ENCODE data around the gene TMEM263. TPM values are rescaled to one million over a fixed set of nuclear protein-coding genes. Genes with fewer than 3 reads are reported as not detected.

TMEM263 gene
- total and polyA plus RNA-seq, 9 of the 15 experiments (the other 6 are each of a cell fraction or from before 2014, with no cell fraction given): 12.6 to 36.7 (median 24.4) TPM

- TF ChIP-seq, protein P1, sequence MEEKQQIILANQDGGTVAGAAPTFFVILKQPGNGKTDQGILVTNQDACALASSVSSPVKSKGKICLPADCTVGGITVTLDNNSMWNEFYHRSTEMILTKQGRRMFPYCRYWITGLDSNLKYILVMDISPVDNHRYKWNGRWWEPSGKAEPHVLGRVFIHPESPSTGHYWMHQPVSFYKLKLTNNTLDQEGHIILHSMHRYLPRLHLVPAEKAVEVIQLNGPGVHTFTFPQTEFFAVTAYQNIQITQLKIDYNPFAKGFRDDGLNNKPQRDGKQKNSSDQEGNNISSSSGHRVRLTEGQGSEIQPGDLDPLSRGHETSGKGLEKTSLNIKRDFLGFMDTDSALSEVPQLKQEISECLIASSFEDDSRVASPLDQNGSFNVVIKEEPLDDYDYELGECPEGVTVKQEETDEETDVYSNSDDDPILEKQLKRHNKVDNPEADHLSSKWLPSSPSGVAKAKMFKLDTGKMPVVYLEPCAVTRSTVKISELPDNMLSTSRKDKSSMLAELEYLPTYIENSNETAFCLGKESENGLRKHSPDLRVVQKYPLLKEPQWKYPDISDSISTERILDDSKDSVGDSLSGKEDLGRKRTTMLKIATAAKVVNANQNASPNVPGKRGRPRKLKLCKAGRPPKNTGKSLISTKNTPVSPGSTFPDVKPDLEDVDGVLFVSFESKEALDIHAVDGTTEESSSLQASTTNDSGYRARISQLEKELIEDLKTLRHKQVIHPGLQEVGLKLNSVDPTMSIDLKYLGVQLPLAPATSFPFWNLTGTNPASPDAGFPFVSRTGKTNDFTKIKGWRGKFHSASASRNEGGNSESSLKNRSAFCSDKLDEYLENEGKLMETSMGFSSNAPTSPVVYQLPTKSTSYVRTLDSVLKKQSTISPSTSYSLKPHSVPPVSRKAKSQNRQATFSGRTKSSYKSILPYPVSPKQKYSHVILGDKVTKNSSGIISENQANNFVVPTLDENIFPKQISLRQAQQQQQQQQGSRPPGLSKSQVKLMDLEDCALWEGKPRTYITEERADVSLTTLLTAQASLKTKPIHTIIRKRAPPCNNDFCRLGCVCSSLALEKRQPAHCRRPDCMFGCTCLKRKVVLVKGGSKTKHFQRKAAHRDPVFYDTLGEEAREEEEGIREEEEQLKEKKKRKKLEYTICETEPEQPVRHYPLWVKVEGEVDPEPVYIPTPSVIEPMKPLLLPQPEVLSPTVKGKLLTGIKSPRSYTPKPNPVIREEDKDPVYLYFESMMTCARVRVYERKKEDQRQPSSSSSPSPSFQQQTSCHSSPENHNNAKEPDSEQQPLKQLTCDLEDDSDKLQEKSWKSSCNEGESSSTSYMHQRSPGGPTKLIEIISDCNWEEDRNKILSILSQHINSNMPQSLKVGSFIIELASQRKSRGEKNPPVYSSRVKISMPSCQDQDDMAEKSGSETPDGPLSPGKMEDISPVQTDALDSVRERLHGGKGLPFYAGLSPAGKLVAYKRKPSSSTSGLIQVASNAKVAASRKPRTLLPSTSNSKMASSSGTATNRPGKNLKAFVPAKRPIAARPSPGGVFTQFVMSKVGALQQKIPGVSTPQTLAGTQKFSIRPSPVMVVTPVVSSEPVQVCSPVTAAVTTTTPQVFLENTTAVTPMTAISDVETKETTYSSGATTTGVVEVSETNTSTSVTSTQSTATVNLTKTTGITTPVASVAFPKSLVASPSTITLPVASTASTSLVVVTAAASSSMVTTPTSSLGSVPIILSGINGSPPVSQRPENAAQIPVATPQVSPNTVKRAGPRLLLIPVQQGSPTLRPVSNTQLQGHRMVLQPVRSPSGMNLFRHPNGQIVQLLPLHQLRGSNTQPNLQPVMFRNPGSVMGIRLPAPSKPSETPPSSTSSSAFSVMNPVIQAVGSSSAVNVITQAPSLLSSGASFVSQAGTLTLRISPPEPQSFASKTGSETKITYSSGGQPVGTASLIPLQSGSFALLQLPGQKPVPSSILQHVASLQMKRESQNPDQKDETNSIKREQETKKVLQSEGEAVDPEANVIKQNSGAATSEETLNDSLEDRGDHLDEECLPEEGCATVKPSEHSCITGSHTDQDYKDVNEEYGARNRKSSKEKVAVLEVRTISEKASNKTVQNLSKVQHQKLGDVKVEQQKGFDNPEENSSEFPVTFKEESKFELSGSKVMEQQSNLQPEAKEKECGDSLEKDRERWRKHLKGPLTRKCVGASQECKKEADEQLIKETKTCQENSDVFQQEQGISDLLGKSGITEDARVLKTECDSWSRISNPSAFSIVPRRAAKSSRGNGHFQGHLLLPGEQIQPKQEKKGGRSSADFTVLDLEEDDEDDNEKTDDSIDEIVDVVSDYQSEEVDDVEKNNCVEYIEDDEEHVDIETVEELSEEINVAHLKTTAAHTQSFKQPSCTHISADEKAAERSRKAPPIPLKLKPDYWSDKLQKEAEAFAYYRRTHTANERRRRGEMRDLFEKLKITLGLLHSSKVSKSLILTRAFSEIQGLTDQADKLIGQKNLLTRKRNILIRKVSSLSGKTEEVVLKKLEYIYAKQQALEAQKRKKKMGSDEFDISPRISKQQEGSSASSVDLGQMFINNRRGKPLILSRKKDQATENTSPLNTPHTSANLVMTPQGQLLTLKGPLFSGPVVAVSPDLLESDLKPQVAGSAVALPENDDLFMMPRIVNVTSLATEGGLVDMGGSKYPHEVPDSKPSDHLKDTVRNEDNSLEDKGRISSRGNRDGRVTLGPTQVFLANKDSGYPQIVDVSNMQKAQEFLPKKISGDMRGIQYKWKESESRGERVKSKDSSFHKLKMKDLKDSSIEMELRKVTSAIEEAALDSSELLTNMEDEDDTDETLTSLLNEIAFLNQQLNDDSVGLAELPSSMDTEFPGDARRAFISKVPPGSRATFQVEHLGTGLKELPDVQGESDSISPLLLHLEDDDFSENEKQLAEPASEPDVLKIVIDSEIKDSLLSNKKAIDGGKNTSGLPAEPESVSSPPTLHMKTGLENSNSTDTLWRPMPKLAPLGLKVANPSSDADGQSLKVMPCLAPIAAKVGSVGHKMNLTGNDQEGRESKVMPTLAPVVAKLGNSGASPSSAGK (IDR thresholded peaks at IDR 0.05): peak; percentile 96
- TF ChIP-seq ZNF431 (CRISPR knock-in tag; IDR thresholded peaks at IDR 0.05): no peak
- no peak for TF ChIP-seq ARID3B (CRISPR knock-in tag; IDR thresholded peaks at IDR 0.05; ENCODE audit: borderline replicate concordance)
- TF ChIP-seq NR2C1 (IDR thresholded peaks at IDR 0.05): no peak
- TF ChIP-seq NR2C1 (tag; IDR thresholded peaks at IDR 0.05): no peak
- TF ChIP-seq HMGN3 (IDR thresholded peaks at IDR 0.05; ENCODE audit: borderline replicate concordance, extremely low read depth, insufficient read length, low read depth, low read length): no peak
- TF ChIP-seq ESRRA (IDR thresholded peaks at IDR 0.05; ENCODE audit: borderline replicate concordance, low read depth): peak; percentile 65; the same call in 1 of the 2 replicates
- TF ChIP-seq HINFP (tag; conservative IDR thresholded peaks at IDR 0.05; ENCODE audit: low read depth): no peak
- TF ChIP-seq PCBP2 (IDR thresholded peaks at IDR 0.05; ENCODE audit: low read depth, low read length, poor library complexity, severe bottlenecking): no peak
- TF ChIP-seq SMARCA5 (IDR thresholded peaks at IDR 0.05): no peak
- TF ChIP-seq ZNF3 (CRISPR knock-in tag; IDR thresholded peaks at IDR 0.05): no peak
- 0 out of 2 replicates have a peak, but pooled peaks have one; percentile 32 for TF ChIP-seq CC2D1A (IDR thresholded peaks at IDR 0.05)
Measured at GRCh38 chr12:106954462-106955376, 988 bp upstream of the TMEM263 start (continued).
